ENCODE measurements around the gene KTN1. TPM values are rescaled to one million over a fixed set of nuclear protein-coding genes. Genes with fewer than 3 reads are reported as not detected.
A peak's percentile ranks its signal among the peaks of the same experiment; 100 is the strongest.

The KTN1 gene
- total RNA-seq, 4 donors from 2014 or later, result 130 to 176 (median 150) TPM

- H3K4me1 ChIP-seq, result peaks cover 0 to 10% (median 0%) of the 10 kb centered on the region in 4 donors
- WGBS, 2 donors, result 74 to 82% methylated on average over 5 of the region's 5 CpGs
- no peaks in the 10 kb centered on the region for H3K27me3 ChIP-seq
- TF ChIP-seq EP300 (IDR thresholded peaks at IDR 0.05) (no peak), POLR2A (IDR thresholded peaks at IDR 0.05) (no peak)
- TF ChIP-seq, protein P1, sequence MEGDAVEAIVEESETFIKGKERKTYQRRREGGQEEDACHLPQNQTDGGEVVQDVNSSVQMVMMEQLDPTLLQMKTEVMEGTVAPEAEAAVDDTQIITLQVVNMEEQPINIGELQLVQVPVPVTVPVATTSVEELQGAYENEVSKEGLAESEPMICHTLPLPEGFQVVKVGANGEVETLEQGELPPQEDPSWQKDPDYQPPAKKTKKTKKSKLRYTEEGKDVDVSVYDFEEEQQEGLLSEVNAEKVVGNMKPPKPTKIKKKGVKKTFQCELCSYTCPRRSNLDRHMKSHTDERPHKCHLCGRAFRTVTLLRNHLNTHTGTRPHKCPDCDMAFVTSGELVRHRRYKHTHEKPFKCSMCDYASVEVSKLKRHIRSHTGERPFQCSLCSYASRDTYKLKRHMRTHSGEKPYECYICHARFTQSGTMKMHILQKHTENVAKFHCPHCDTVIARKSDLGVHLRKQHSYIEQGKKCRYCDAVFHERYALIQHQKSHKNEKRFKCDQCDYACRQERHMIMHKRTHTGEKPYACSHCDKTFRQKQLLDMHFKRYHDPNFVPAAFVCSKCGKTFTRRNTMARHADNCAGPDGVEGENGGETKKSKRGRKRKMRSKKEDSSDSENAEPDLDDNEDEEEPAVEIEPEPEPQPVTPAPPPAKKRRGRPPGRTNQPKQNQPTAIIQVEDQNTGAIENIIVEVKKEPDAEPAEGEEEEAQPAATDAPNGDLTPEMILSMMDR (IDR thresholded peaks at IDR 0.05), result no peak
- no peak overlapping the region for H3K4me3 ChIP-seq
- DNase-seq (ENCODE audit: low spot score in 2 of 2), result no peak
- no peak overlapping the region for H3K27ac ChIP-seq
- H3K9me3 ChIP-seq, result peaks cover 0 to 2% (median 0%) of the 10 kb centered on the region in 4 donors
- peaks cover 0 to 6% (median 0%) of the 10 kb centered on the region in 3 donors for H3K36me3 ChIP-seq
Observed at GRCh38 chr14:55705651-55706364, 125.8 kb downstream of the KTN1 start.

GRCh38 chr14:55706365-55706684, 126.3 kb downstream of the KTN1 start:
- H3K27ac ChIP-seq, result no peak overlapping the region
- TF ChIP-seq, protein P1 (IDR thresholded peaks at IDR 0.05), result no peak
- TF ChIP-seq EP300 (IDR thresholded peaks at IDR 0.05), result no peak
- no peak for TF ChIP-seq POLR2A (IDR thresholded peaks at IDR 0.05)
- peaks cover 0 to 10% (median 0%) of the 10 kb centered on the region in 4 donors for H3K4me1 ChIP-seq
- no peaks in the 10 kb centered on the region for H3K9me3 ChIP-seq
- WGBS, 2 donors, result 45 to 65% methylated on average over 1 of the region's 1 CpG
- no peaks in the 10 kb centered on the region for H3K27me3 ChIP-seq
- peaks cover 0 to under 1% (median 0%) of the 10 kb centered on the region in 3 donors for H3K36me3 ChIP-seq
- no peak overlapping the region for H3K4me3 ChIP-seq
- DNase-seq (ENCODE audit: low spot score in 2 of 2), result no peak

- 46 to 47% methylated on average over 2 of the region's 2 CpGs for WGBS, 2 donors
Observed at GRCh38 chr14:55706893-55707292, 126.9 kb downstream of the KTN1 start.

GRCh38 chr14:55707365-55707804, 127.4 kb downstream of the KTN1 start:
- H3K4me1 ChIP-seq, result peaks cover 0 to 10% (median 0%) of the 10 kb centered on the region in 4 donors
- peak overlapping the region in 2 of 4 donors; percentile 8 to 61 for H3K27ac ChIP-seq
- H3K27me3 ChIP-seq, result no peaks in the 10 kb centered on the region
- WGBS, 2 donors, result 17 to 18% methylated on average over 6 of the region's 6 CpGs
- TF ChIP-seq POLR2A (IDR thresholded peaks at IDR 0.05), result no peak
- TF ChIP-seq, protein P1 (IDR thresholded peaks at IDR 0.05), result peak; percentile 45 to 88 (median 58)
- TF ChIP-seq EP300 (IDR thresholded peaks at IDR 0.05), result peak in 1 of 2 donors; percentile 53
- DNase-seq (ENCODE audit: low spot score in 2 of 2), result peak in 1 of 2 donors; percentile 17
- no peaks in the 10 kb centered on the region for H3K9me3 ChIP-seq
- no peak overlapping the region for H3K4me3 ChIP-seq
- H3K36me3 ChIP-seq, result no peaks in the 10 kb centered on the region

More at GRCh38 chr14:55706893-55707292, 126.9 kb downstream of the KTN1 start:
- Histone ChIP-seq H3K4me1 (peaks cover 0 to 10% (median 0%) of the 10 kb centered on the region in 4 donors), H3K9me3 (no peaks in the 10 kb centered on the region), H3K27ac (no peak overlapping the region), H3K4me3 (no peak overlapping the region), H3K36me3 (no peaks in the 10 kb centered on the region), H3K27me3 (no peaks in the 10 kb centered on the region)
- no peak for DNase-seq (ENCODE audit: low spot score in 2 of 2)
- TF ChIP-seq POLR2A (IDR thresholded peaks at IDR 0.05) (no peak), EP300 (IDR thresholded peaks at IDR 0.05) (no peak)
- TF ChIP-seq, protein P1 (IDR thresholded peaks at IDR 0.05), result no peak

DNA sequence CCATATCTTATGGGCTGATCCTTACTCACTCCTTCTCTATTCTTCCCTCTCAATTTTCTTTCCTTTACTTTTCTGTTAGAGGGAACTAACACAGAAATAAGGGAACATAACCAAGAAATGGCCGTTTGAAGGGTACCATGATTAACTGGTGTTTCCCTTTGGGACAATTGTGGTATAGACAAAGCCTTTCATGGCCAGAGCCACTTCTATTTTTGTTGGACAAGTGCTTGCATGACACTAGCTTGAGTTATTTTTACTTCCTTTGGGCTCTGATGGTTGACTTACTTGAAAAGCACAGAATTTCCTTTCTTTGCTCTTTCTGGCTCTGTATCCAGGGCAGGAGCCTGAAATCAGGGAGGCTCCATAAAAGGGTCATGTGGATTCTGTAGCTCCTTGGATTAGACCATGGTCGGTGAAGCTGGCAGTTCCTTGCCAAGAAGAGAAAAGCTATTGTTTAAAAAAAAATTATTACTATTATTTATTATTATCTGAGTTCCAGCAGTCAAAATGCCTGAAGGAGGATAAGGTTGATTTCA, 130.6 kb downstream of the KTN1 start:
- no peak overlapping the region for H3K27ac ChIP-seq
- no peaks in the 10 kb centered on the region for H3K27me3 ChIP-seq
- H3K4me1 ChIP-seq, result peaks cover 0 to 10% (median 0%) of the 10 kb centered on the region in 4 donors
- H3K36me3 ChIP-seq, result no peaks in the 10 kb centered on the region
- DNase-seq (ENCODE audit: low spot score in 2 of 2), result no peak
- no peaks in the 10 kb centered on the region for H3K9me3 ChIP-seq
- 38 to 48% methylated on average over 2 of the region's 2 CpGs for WGBS, 2 donors
- TF ChIP-seq POLR2A (IDR thresholded peaks at IDR 0.05), result no peak
- TF ChIP-seq, protein P1 (IDR thresholded peaks at IDR 0.05), result no peak
- TF ChIP-seq EP300 (IDR thresholded peaks at IDR 0.05), result no peak
- H3K4me3 ChIP-seq, result no peak overlapping the region

All from tibial nerve (tissue), 4 donors.